HepG2 (cell line): ENCODE measurements around the gene SERBP1.

Experiments used
- FIP1L1 ChIP-seq: fragments of 200-400 bp; formaldehyde crosslinking; IDR thresholded peaks from 2 replicates; pipeline ENCODE4 v1.6.1; 2018; ENCODE audit warnings: low read depth, mild to moderate bottlenecking, low read length, moderate library complexity, borderline replicate concordance; ENCODE audit not compliant: insufficient read depth
- NFRKB ChIP-seq: fragments of 450-650 bp; IDR thresholded peaks from 2 replicates; pipeline ENCODE4 v1.6.1; 2017
- SNAPC2 ChIP-seq: sonication (generic); formaldehyde crosslinking; IDR thresholded peaks from 2 replicates; pipeline ENCODE4 v1.8.1; 2022; ENCODE audit warnings: mild to moderate bottlenecking, missing genetic modification reagents
- ZNF24 ChIP-seq: fragments of 450-650 bp; IDR thresholded peaks from 2 replicates; pipeline ENCODE4 v1.6.1; 2017; ENCODE audit warnings: antibody characterized with exemption, mild to moderate bottlenecking
- TF ChIP-seq, protein P1 (sequence below): sonication (generic); formaldehyde crosslinking; IDR thresholded peaks from 2 replicates; pipeline ENCODE4 v1.8.1; 2023; ENCODE audit warnings: missing genetic modification reagents, inconsistent platforms, borderline replicate concordance
- TF ChIP-seq, protein P2 (sequence below): sonication (generic); formaldehyde crosslinking; IDR thresholded peaks from 2 replicates; pipeline ENCODE4 v1.5.0; 2020; ENCODE audit warnings: mild to moderate bottlenecking, missing genetic modification reagents, moderate library complexity

DNA sequence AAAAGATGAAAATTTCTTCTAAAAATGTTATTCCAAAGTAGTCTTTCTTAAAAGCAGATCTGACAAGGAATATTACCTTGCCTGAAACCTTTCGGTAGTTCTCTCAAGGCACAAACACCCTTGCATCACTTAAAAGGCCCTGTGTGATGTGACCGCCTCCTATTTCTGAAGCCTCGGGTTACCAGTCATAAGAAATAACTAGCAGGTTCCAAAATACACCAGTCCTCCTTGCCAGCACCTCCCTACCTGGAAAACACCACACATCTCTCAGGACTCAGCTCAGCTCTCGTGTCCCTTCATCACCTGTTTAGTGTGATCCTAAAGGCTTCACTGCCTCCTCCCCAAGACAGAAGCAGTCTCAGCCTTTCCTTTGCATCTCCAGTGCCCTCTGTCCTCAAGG, 35.7 kb downstream of the SERBP1 start:
- no peak for TF ChIP-seq FIP1L1
- TF ChIP-seq NFRKB, result no peak
- TF ChIP-seq, protein P1, sequence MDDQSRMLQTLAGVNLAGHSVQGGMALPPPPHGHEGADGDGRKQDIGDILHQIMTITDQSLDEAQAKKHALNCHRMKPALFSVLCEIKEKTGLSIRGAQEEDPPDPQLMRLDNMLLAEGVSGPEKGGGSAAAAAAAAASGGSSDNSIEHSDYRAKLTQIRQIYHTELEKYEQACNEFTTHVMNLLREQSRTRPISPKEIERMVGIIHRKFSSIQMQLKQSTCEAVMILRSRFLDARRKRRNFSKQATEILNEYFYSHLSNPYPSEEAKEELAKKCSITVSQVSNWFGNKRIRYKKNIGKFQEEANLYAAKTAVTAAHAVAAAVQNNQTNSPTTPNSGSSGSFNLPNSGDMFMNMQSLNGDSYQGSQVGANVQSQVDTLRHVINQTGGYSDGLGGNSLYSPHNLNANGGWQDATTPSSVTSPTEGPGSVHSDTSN, result no peak
- TF ChIP-seq ZNF24, result no peak
- TF ChIP-seq SNAPC2 (CRISPR knock-in tag), result no peak
- TF ChIP-seq, protein P2, sequence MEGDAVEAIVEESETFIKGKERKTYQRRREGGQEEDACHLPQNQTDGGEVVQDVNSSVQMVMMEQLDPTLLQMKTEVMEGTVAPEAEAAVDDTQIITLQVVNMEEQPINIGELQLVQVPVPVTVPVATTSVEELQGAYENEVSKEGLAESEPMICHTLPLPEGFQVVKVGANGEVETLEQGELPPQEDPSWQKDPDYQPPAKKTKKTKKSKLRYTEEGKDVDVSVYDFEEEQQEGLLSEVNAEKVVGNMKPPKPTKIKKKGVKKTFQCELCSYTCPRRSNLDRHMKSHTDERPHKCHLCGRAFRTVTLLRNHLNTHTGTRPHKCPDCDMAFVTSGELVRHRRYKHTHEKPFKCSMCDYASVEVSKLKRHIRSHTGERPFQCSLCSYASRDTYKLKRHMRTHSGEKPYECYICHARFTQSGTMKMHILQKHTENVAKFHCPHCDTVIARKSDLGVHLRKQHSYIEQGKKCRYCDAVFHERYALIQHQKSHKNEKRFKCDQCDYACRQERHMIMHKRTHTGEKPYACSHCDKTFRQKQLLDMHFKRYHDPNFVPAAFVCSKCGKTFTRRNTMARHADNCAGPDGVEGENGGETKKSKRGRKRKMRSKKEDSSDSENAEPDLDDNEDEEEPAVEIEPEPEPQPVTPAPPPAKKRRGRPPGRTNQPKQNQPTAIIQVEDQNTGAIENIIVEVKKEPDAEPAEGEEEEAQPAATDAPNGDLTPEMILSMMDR (CRISPR knock-in tag), result no peak
